Mucosa of rectum (tissue), 2 donors: Measurements from ENCODE around the gene TMEM94.

Experiments used
- H3K27ac ChIP-seq, 2 donors: one replicate each; pipeline ENCODE4 v1.7.0; 2013; ENCODE audit warnings: inconsistent platforms in 2 of 2, low read depth in 2 of 2, low read length in 2 of 2
- H3K27me3 ChIP-seq, 2 donors: one replicate each; pipeline ENCODE4 v1.7.0; 2013; ENCODE audit warnings: low read length in 2 of 2; ENCODE audit not compliant: control insufficient read depth in 2 of 2, insufficient read depth in 2 of 2
- H3K36me3 ChIP-seq, 2 donors: one replicate each; pipeline ENCODE4 v1.7.0; 2013; ENCODE audit warnings: low read length in 2 of 2; ENCODE audit not compliant: control insufficient read depth in 2 of 2, insufficient read depth in 2 of 2
- H3K4me1 ChIP-seq, 2 donors: one replicate each; pipeline ENCODE4 v1.7.0; 2013; ENCODE audit warnings: low read length in 2 of 2, mild to moderate bottlenecking in 1 of 2; ENCODE audit not compliant: control insufficient read depth in 2 of 2, insufficient read depth in 2 of 2
- H3K4me3 ChIP-seq, 2 donors: one replicate each; pipeline ENCODE4 v1.7.0; 2013; ENCODE audit warnings: low read length in 2 of 2
- H3K9ac ChIP-seq, 2 donors: one replicate each; pipeline ENCODE4 v1.7.0; 2013; ENCODE audit warnings: low read length in 2 of 2, low read depth in 1 of 2, mild to moderate bottlenecking in 1 of 2
- H3K9me3 ChIP-seq, 2 donors: one replicate each; pipeline ENCODE4 v1.7.0; 2013; ENCODE audit warnings: low read length in 2 of 2; ENCODE audit not compliant: control insufficient read depth in 2 of 2
- donor health status: healthy.
- donor health status: Normal muscosa, but diverticular disease.

Gene TMEM94

DNA sequence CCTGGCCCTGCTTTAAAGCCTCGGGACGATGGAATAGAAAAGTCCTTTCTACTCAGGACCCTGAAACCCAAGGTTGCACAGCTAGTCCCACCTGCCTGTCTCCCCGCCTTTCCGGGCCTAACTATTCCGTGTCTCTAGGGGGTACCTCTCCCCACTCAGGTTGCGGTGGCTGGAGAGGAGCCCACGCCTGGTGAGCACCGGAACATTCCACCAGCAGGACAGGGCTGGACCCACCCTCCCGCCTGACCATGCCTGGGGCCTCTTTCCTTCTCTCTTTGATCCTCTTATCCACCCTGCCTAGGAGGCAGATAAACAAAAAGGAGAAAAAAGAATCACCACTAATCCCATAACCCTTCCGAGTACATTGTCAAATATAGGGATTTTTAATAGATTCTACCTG is 79.9 kb downstream of the TMEM94 start:
- Histone ChIP-seq H3K4me1 (peaks cover 46 to 64% of the 10 kb centered on the region in 2 donors), H3K9me3 (no peaks in the 10 kb centered on the region), H3K9ac (peak overlapping the region in 1 of 2 donors; percentile 73), H3K27ac (no peak overlapping the region), H3K4me3 (no peak overlapping the region), H3K27me3 (no peaks in the 10 kb centered on the region), H3K36me3 (peaks cover 11 to 17% of the 10 kb centered on the region in 2 donors)

DNA sequence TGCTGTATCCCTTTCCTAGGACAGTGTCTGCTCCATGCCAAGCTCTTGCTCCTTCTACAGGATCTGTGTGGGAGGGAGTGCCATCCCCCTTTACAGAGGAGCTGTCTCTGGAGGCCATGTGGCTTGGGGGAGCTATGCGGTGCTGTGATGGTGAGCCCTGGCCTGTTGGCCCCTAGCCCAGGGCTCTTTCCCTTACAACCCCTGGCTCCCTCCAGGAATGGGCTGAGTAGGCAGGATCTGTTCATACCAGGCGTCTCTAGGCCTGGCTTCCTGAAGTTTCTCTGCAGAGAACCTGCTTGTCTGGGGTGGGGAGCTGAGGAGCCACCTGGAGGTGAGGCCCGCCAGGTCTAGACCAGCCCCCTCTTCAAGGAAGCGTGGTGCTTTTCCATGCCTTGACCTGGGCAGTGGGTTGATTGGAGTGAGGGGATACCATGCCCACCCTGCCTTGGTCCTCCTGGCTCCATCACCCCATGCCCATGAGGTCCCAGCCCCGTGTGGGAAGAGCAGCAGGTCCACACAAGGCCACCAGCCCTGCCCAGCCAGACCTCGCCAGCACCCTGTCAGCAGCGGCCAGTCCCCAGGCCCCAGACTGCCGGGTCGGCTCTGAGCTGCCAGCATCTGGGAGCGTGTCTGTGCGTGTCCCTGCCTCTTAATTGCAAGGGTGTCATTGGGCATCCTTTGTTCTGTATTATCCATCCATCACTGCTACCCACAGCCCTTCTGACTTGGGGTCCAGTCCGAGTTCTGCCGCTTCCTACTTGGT is 83.7 kb downstream of the TMEM94 start:
- Histone ChIP-seq H3K27ac (peak overlapping the region; percentile 92 to 94), H3K36me3 (peaks cover 19 to 25% of the 10 kb centered on the region in 2 donors), H3K9me3 (no peaks in the 10 kb centered on the region), H3K27me3 (no peaks in the 10 kb centered on the region), H3K4me1 (peaks cover 47 to 72% of the 10 kb centered on the region in 2 donors), H3K9ac (peak overlapping the region in 1 of 2 donors; percentile 69), H3K4me3 (no peak overlapping the region)

DNA sequence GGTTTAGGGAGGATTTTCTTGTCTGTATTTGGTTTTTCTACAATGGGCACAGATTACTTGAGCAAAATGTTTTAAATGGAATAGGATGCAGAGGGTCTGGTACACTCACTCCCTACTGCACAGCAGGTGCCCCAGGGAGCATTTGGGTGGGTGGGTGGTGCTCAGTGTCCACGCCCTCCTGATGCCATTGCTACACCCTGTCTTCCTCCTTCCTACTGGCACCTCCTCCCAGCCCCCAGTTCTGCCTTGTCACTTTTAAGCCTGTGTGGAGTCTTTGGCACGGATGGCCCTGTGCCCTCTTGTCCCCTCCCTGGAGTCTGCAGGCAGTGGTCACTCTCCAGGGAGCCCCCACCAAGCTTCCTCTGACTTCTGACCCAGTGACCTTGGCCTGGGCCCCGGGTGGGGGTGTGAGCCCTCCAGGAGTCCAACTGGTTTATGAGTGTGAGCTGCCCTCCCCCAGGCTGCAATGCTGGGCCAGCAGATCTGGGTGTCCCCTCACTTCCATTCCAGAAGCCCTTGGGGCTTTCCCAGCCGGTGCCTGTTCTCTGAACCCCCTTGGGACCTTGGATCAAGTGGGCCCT is 84.6 kb downstream of the TMEM94 start:
- H3K27ac ChIP-seq = peak overlapping the region; percentile 92 to 94
- H3K4me1 ChIP-seq = peaks cover 41 to 67% of the 10 kb centered on the region in 2 donors

DNA sequence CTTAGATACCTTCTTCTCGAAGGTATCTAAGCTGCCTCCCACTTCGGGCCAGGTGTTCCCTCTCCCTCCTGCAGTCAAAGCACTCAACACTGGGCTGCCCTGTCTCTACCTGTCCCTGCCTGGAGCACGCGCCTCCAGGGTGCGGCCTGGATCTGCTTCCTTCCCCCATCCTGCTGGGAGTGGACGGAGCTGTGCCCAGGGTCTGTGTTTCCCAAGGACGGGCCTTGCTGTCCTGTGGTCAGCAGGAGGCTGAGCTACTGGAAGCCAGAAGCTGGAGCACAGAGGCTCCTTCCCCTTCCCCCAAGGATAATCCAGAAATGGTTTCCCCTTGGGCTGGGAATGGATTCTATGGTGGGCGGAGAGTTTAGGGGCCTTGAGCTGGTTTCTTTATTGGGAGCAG is 85.8 kb downstream of the TMEM94 start:
- H3K9ac ChIP-seq = peak overlapping the region; percentile 65 to 76
- peak overlapping the region in 1 of 2 donors; percentile 14 for H3K4me3 ChIP-seq
- peaks cover 29 to 36% of the 10 kb centered on the region in 2 donors for H3K36me3 ChIP-seq
- H3K9me3 ChIP-seq = no peaks in the 10 kb centered on the region
- H3K27ac ChIP-seq = peak overlapping the region; percentile 92 to 94
- peaks cover 45 to 73% of the 10 kb centered on the region in 2 donors for H3K4me1 ChIP-seq
- H3K27me3 ChIP-seq = no peaks in the 10 kb centered on the region

More for the DNA sequence above, 84.6 kb downstream of the TMEM94 start:
- no peaks in the 10 kb centered on the region for H3K27me3 ChIP-seq
- H3K9ac ChIP-seq = peak overlapping the region in 1 of 2 donors; percentile 69
- H3K36me3 ChIP-seq = peaks cover 24 to 29% of the 10 kb centered on the region in 2 donors
- H3K4me3 ChIP-seq = no peak overlapping the region
- H3K9me3 ChIP-seq = no peaks in the 10 kb centered on the region

DNA sequence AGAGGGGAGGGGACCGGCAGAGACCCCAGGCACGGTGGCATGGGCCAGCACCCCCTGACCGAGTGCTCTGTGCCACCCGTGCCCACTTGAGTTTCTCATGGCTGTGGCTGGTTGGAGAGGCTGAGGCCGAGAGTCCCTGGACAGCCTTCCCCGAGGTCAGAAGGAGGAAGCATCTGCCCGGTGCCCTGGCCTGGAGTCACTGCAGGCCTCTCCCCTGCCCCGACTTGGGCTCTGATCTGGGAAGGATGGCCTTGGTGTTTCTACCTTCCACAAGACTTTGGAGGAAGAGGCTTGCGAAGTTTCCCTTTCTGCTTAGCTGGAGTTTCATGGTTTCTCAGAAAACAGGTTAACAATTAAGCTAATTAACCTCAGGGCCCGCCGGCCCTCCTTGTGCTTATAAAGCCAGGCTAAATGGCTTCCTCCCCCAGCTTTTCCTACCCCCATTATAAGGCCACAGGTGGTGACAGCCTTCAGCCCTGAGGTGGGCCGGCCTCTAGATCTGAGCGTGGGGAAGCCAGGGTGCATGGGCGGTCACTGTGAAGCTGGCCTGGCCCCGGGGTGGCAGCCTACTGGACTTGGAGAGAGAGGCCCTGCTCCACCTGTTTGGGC is 86.4 kb downstream of the TMEM94 start:
- Histone ChIP-seq H3K4me1 (peaks cover 46 to 78% of the 10 kb centered on the region in 2 donors), H3K4me3 (no peak overlapping the region), H3K27me3 (no peaks in the 10 kb centered on the region), H3K9me3 (no peaks in the 10 kb centered on the region), H3K9ac (peak overlapping the region; percentile 65 to 76), H3K27ac (peak overlapping the region; percentile 92 to 94), H3K36me3 (peaks cover 29 to 36% of the 10 kb centered on the region in 2 donors)

DNA sequence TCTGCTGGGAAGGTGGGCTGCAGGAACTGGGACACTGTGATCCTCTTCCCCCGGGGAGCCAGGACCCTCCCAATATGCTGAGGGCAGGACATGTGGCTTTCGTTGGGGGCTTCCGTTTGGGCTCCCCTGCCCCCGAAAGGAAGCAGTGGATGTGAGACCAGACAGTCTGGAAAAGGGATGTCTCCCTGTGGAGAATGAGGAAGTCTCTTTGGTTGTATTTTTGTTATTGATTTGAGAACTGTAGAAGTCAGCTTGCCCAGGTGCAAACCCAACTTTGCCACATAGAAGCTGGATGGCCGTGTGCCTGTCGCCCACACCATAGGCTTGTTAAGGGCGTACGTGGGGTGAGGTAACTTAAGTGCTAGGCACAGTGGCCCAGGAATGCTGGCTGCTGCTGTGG is 87.8 kb downstream of the TMEM94 start:
- Histone ChIP-seq H3K36me3 (peaks cover 22 to 36% of the 10 kb centered on the region in 2 donors), H3K27me3 (no peaks in the 10 kb centered on the region), H3K4me3 (no peak overlapping the region), H3K4me1 (peaks cover 47 to 81% of the 10 kb centered on the region in 2 donors), H3K9me3 (no peaks in the 10 kb centered on the region), H3K9ac (peak overlapping the region; percentile 31 to 65), H3K27ac (peak overlapping the region; percentile 92 to 94)

DNA sequence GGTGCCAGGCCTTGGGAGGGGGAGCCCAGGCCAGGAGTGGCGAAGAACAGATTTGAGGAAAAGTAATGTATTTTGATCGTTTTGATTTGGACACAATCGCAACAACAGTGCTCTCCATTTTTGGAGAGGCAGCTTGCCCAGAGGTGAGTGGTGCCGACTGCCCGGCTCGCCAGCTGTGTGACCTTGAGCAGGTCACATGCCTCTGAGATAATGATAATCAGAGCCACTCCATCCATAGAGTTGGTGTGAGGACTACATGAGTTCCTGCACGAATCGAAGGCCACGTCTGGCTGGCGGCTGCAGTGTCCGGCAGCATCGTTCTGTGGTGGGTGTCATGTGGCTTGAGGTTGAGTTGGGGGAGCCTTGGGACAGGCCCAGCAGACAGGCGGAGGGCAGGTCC is 89.7 kb downstream of the TMEM94 start:
- Histone ChIP-seq H3K4me1 (peaks cover 52 to 84% of the 10 kb centered on the region in 2 donors), H3K36me3 (peaks cover 24 to 27% of the 10 kb centered on the region in 2 donors), H3K9me3 (no peaks in the 10 kb centered on the region), H3K9ac (no peak overlapping the region), H3K27me3 (no peaks in the 10 kb centered on the region), H3K27ac (peak overlapping the region in 1 of 2 donors; percentile 33), H3K4me3 (no peak overlapping the region)

DNA sequence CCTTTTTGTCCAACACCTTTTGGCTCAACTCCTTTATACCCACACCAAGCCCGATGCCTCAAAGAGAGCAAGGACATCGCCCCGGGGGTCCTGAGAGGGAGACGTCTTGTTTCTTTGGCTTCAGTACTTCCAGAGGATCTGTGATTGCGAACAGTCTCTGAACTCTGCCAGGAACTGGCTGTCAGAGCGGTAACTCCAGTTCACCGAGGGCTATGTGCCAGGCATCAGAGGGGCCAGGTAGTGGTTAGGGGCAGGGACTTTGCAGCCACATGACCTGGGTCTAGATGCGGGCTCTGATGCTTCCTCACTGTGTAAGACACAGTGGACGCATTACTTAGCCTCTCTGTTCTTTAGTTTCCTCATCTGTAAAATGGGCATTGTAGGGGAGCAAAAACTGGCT is 90.7 kb downstream of the TMEM94 start:
- no peaks in the 10 kb centered on the region for H3K9me3 ChIP-seq
- H3K36me3 ChIP-seq = peaks cover 24 to 28% of the 10 kb centered on the region in 2 donors
- H3K27ac ChIP-seq = peak overlapping the region; percentile 98 to 99
- H3K4me3 ChIP-seq = no peak overlapping the region
- peak overlapping the region in 1 of 2 donors; percentile 13 for H3K9ac ChIP-seq
- H3K4me1 ChIP-seq = peaks cover 45 to 77% of the 10 kb centered on the region in 2 donors
- H3K27me3 ChIP-seq = no peaks in the 10 kb centered on the region

DNA sequence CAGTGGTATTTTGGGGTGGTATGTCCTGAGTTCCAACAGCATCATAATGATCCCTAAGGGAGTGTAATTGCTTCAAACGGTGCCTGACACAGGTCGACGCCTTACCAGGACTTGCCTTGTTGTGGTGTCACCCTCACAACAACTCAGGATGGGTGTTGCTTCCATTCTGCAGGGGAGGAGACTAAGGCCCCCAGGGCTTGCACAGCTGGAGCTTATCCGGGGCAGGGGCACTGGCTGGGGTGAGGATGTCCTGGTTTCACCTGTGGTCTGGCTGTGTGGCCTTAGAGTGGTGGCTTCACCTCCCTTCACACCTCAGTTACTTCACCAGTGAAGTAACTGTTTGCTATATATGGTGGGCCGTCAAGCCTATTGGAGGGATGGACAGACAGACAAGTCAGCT is 92.4 kb downstream of the TMEM94 start:
- no peaks in the 10 kb centered on the region for H3K9me3 ChIP-seq
- H3K4me1 ChIP-seq = peaks cover 32 to 60% of the 10 kb centered on the region in 2 donors
- H3K36me3 ChIP-seq = peaks cover 19 to 34% of the 10 kb centered on the region in 2 donors
- H3K4me3 ChIP-seq = peak overlapping the region in 1 of 2 donors; percentile 26
- H3K9ac ChIP-seq = peak overlapping the region; percentile 9 to 45
- peak overlapping the region; percentile 98 to 99 for H3K27ac ChIP-seq
- H3K27me3 ChIP-seq = no peaks in the 10 kb centered on the region
